ENCODE data around the gene CLMN.

CLMN gene

DNA sequence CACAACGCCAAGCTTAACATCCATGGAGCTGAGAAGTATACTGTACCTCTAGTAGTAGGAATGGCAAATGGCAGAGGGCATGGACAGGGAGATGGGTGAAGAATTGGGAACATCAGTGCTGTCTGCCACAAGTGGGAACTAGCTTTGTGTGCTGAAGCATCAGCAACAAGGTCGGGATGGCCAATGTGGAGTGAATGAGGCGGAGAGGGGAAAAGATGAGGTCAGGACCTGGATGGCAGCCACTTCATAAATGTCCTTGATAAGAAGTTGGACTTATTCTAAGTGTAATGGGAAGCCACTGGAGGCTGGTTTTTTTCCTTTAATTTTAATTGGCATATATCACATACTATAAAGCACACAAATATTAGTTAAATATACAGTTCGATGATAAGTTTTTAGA, 21.9 kb upstream of the CLMN start:
- TF ChIP-seq, protein P1, sequence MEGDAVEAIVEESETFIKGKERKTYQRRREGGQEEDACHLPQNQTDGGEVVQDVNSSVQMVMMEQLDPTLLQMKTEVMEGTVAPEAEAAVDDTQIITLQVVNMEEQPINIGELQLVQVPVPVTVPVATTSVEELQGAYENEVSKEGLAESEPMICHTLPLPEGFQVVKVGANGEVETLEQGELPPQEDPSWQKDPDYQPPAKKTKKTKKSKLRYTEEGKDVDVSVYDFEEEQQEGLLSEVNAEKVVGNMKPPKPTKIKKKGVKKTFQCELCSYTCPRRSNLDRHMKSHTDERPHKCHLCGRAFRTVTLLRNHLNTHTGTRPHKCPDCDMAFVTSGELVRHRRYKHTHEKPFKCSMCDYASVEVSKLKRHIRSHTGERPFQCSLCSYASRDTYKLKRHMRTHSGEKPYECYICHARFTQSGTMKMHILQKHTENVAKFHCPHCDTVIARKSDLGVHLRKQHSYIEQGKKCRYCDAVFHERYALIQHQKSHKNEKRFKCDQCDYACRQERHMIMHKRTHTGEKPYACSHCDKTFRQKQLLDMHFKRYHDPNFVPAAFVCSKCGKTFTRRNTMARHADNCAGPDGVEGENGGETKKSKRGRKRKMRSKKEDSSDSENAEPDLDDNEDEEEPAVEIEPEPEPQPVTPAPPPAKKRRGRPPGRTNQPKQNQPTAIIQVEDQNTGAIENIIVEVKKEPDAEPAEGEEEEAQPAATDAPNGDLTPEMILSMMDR (conservative IDR thresholded peaks at IDR 0.05) = no peak

DNA sequence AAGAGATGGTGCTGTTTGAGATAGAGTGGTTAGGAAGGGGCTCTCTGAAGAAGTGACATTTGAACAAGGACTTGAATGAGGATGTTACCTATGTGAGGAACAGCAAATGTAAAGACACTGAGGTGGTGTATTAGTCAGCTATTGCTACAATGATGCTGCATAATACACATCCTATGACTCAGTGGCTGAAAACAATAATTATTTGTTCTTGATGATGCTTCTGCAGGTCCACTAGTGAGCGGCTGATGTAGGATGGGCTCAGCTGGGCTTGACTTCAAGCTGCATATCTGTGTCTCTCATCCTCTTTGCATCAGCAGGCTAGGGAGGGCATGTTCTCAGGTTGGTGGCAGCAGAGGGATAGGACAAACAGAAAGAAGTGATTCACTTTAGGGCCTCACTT, 21.4 kb upstream of the CLMN start:
- TF ChIP-seq, protein P1 (conservative IDR thresholded peaks at IDR 0.05) = no peak
- H3K27ac ChIP-seq = peak overlapping the region; percentile 88

More for the DNA sequence above, 21.9 kb upstream of the CLMN start:
- H3K27ac ChIP-seq = peak overlapping the region; percentile 88

DNA sequence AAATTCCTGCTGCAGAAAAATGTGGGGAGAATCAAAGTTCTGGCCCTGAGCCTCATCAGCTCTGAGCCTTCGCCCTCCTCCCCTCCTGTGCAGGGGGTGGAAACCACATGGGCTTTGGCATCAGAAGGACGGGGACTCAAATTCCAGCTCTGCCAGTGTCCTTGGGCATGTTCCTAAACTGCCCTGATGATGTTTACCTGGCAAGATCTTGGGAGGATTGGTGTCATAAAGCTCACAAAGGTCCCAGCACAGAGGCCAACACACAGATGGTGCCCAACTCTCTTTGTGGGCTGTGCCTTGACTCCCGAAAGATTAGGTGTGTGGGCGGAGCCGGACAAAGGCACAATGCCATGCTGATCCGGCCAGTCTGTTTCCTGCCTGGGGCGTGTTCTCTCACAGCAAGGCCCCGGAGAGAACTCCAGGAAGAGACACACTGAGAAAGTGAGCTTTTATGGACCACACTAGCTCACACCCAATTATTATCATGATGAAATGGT, 20.5 kb upstream of the CLMN start:
- H3K27ac ChIP-seq = peak overlapping the region; percentile 88
- TF ChIP-seq, protein P1 (conservative IDR thresholded peaks at IDR 0.05) = no peak

DNA sequence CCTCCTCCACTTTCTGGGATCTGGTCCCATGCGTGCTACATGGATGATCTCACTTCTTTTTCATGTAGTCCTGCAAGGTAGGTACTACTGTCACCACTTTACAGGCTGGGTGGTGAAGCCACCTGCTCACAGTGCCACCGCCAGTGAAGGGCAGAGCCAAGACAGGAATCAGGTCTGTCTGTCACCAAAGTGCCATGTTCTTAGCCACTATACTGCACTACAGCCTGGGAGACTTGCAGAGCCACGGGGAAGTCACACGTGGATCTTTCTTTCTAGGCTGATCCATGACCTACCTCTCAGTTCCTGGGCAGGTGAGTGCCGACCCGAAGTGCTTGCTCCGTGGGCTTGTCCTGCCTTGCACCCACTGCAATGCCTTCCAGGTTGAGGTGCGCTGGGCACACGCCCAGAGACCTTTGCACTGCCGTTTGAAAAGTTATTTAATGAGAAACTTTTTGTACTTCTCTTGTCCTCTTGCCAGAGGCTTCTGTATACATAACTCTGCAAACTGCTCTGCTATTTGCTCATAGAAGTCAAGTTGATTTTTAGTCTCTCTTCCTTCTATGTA, 19.7 kb upstream of the CLMN start:
- TF ChIP-seq, protein P1 (conservative IDR thresholded peaks at IDR 0.05) = no peak
- peak overlapping the region; percentile 88 for H3K27ac ChIP-seq

DNA sequence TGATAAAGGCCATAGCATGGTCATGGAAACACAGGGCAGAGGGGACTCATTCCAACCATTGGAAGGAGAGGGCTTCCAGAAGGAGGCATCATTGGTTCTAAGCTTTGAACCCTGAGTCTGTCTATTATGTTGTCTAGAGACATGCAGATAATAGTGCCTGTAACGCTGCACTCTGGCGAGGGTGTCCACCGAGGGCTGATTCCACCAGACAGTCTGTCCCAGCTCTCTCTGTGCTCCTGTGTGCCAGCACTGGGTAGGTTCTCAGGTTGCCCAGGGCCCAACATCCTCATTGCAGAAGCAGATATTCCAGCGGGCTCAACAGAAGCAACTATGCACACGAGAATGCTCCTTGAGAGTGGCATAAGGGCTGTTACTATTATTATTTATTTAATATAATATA, 18.7 kb upstream of the CLMN start:
- TF ChIP-seq, protein P1 (conservative IDR thresholded peaks at IDR 0.05) = no peak
- peak overlapping the region; percentile 88; the same call in 1 of the 2 replicates for H3K27ac ChIP-seq

DNA sequence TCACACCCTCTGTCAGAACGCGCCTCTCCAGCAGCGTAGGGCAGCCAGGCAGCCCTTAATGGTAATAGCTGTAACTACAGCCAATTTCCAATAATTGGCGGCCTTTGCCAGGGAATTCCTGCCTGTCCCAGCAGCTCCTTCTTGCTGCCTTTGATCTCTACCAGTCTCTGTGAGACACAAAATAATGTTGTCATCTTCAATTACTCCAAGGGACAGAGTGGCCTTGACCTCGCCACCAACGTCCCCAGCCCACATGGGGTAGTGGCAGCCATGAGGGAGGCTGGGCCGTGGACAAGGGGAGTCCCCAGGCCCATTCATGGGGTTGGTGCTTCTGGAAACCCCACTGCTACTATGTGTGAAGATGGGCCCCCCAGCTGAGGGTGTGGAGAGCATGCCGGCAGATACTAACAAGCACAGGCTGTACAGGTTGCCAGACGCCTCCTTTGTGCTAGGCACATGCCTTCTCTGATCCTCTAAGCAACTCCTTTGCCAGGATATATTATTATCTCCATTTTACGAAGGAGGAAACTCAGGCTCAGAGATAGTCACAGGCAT, 17.4 kb upstream of the CLMN start:
- H3K27ac ChIP-seq = no peak overlapping the region
- TF ChIP-seq, protein P1 (conservative IDR thresholded peaks at IDR 0.05) = no peak

DNA sequence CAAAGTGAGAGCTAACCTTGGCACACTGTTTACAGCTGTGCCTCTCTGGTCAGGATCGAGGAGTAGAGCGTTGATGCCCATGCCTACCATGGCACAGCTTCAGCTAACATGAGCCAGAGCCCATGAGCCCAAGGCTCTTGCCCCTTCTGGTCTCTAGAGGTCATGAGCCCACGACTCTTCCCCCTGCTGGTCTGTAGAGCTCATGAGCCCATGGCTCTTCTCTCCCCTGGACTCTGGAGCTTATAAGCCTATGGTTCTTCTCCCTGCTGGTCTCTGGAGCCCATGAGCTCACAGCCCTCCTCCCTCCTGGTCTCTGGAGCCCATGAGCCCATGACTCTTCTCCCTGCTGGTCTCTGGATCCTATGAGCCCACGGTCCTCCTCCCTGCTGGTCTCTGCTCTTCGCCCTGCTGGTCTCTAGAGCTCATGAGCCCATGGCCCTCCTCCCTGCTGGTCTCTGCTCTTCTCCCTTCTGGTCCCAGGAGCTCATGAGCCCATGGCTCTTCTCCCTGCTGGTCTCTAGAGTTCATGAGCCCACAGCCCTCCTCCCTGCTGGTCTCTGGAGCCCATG, 16.6 kb upstream of the CLMN start:
- H3K27ac ChIP-seq = no peak overlapping the region
- TF ChIP-seq, protein P1 (conservative IDR thresholded peaks at IDR 0.05) = no peak

All from VCaP (cell line).